Glutamatergic neuron (in vitro differentiated cells): ENCODE data around the gene IL18BP. TPM values are rescaled to one million over a fixed set of nuclear protein-coding genes. Genes with fewer than 3 reads are reported as not detected.

ENCODE experiments used
- DNase-seq: peaks from one replicate; pipeline ENCODE4 v3.0.0; 2022
- H3K27ac Mint-ChIP-seq: one replicate; pipeline ENCODE4 v1.8.0; 2020; ENCODE audit warnings: mild to moderate bottlenecking, mixed read lengths, inconsistent platforms; ENCODE audit not compliant: unreplicated experiment
- H3K27me3 Mint-ChIP-seq: one replicate; pipeline ENCODE4 v1.8.0; 2020; ENCODE audit warnings: mild to moderate bottlenecking, moderate library complexity, mixed read lengths, inconsistent platforms; ENCODE audit not compliant: unreplicated experiment
- H3K36me3 Mint-ChIP-seq: one replicate; pipeline ENCODE4 v1.8.0; 2020; ENCODE audit warnings: mild to moderate bottlenecking, mixed read lengths, inconsistent platforms; ENCODE audit not compliant: unreplicated experiment
- H3K4me1 Mint-ChIP-seq: one replicate; pipeline ENCODE4 v1.8.0; 2020; ENCODE audit warnings: mild to moderate bottlenecking, low read depth, mixed read lengths, inconsistent platforms; ENCODE audit not compliant: unreplicated experiment
- H3K4me3 Mint-ChIP-seq: one replicate; pipeline ENCODE4 v1.8.0; 2020; ENCODE audit warnings: mild to moderate bottlenecking, mixed read lengths, inconsistent platforms; ENCODE audit not compliant: unreplicated experiment
- H3K9me3 Mint-ChIP-seq: one replicate; pipeline ENCODE4 v1.8.0; 2020; ENCODE audit warnings: mild to moderate bottlenecking, moderate library complexity, mixed read lengths, inconsistent platforms; ENCODE audit not compliant: unreplicated experiment
- CTCF ChIP-seq: fragments of 200-600 bp; sonication (generic); IDR thresholded peaks from one replicate; pipeline ENCODE4 v1.5.0; 2021; ENCODE audit not compliant: partially characterized antibody, unreplicated experiment
- total RNA-seq: library from RNA; stranded (reverse); fragmentation: NEBNext Ultra II Directional; extraction: Animal tissue kit (Norgen Biotek cat#: 25700); gene quantifications from one replicate; pipeline ENCODE4 v1.2.1, GENCODE V29; 2021; ENCODE audit not compliant: unreplicated experiment

The IL18BP gene
- total RNA-seq, 1 donor from 2014 or later, result 13.1 TPM

- H3K9me3 Mint-ChIP-seq, result no peaks in the 10 kb centered on the region
- no peaks in the 10 kb centered on the region for H3K36me3 Mint-ChIP-seq
- no peak overlapping the region for H3K27ac Mint-ChIP-seq
- H3K4me3 Mint-ChIP-seq, result no peak overlapping the region
- H3K4me1 Mint-ChIP-seq, result no peaks in the 10 kb centered on the region
- no peak for TF ChIP-seq CTCF
- no peak for DNase-seq
- no peaks in the 10 kb centered on the region for H3K27me3 Mint-ChIP-seq
Observed at GRCh38 chr11:71963468-71963867, 35.2 kb upstream of the IL18BP start.

GRCh38 chr11:71964641-71965040 is 34.1 kb upstream of the IL18BP start:
- no peaks in the 10 kb centered on the region for H3K4me1 Mint-ChIP-seq
- no peak for TF ChIP-seq CTCF
- H3K36me3 Mint-ChIP-seq, result no peaks in the 10 kb centered on the region
- no peak overlapping the region for H3K27ac Mint-ChIP-seq
- H3K9me3 Mint-ChIP-seq, result no peaks in the 10 kb centered on the region
- no peak overlapping the region for H3K4me3 Mint-ChIP-seq
- H3K27me3 Mint-ChIP-seq, result no peaks in the 10 kb centered on the region
- DNase-seq, result no peak

- H3K4me3 Mint-ChIP-seq, result no peak overlapping the region
- no peaks in the 10 kb centered on the region for H3K36me3 Mint-ChIP-seq
- no peak for DNase-seq
- H3K27me3 Mint-ChIP-seq, result no peaks in the 10 kb centered on the region
- TF ChIP-seq CTCF, result no peak
- no peaks in the 10 kb centered on the region for H3K9me3 Mint-ChIP-seq
- no peak overlapping the region for H3K27ac Mint-ChIP-seq
- peaks cover 7% of the 10 kb centered on the region for H3K4me1 Mint-ChIP-seq
Observed at GRCh38 chr11:71971680-71972079, 27.0 kb upstream of the IL18BP start.

- no peak for DNase-seq
- no peak overlapping the region for H3K27ac Mint-ChIP-seq
Observed at GRCh38 chr11:71976551-71976950, 22.2 kb upstream of the IL18BP start.

GRCh38 chr11:71977090-71977489 is 21.6 kb upstream of the IL18BP start:
- no peaks in the 10 kb centered on the region for H3K36me3 Mint-ChIP-seq
- no peak overlapping the region for H3K27ac Mint-ChIP-seq
- no peaks in the 10 kb centered on the region for H3K27me3 Mint-ChIP-seq
- H3K9me3 Mint-ChIP-seq, result no peaks in the 10 kb centered on the region
- peaks cover 4% of the 10 kb centered on the region for H3K4me1 Mint-ChIP-seq
- no peak overlapping the region for H3K4me3 Mint-ChIP-seq
- DNase-seq, result no peak
- TF ChIP-seq CTCF, result no peak

More at GRCh38 chr11:71976551-71976950, 22.2 kb upstream of the IL18BP start:
- Mint-ChIP-seq H3K36me3 (no peaks in the 10 kb centered on the region), H3K4me3 (no peak overlapping the region), H3K4me1 (peaks cover 8% of the 10 kb centered on the region), H3K9me3 (no peaks in the 10 kb centered on the region), H3K27me3 (no peaks in the 10 kb centered on the region)
- TF ChIP-seq CTCF, result no peak
